BJ (cell line): ENCODE data around the gene TUBGCP6. TPM values are rescaled to one million over a fixed set of nuclear protein-coding genes. Genes with fewer than 3 reads are reported as not detected.

Experiments
- CTCF ChIA-PET: fragments of 350-600 bp; formaldehyde crosslinking; extraction: SDS; loops from one replicate; lab custom pipeline; 2021; ENCODE audit warnings: antibody characterized with exemption, inconsistent platforms; lab: Yijun Ruan, JAX
- POLR2A ChIA-PET: fragments of 300-600 bp; sonication (Branson Sonifier 250); formaldehyde crosslinking; extraction: SDS; loops from one replicate; lab custom pipeline; 2021; ENCODE audit warnings: antibody characterized with exemption; lab: Charles Lee
- DNase-seq: peaks from one replicate; pipeline ENCODE4 v3.0.0-alpha.2; 2011; ENCODE audit warnings: low read depth
- H3K27me3 ChIP-seq: 2 replicates; pipeline ENCODE4 v1.6.0; 2011; ENCODE audit warnings: low read length; ENCODE audit not compliant: control insufficient read depth, insufficient read depth
- H3K36me3 ChIP-seq: 2 replicates; pipeline ENCODE4 v1.5.1; 2011; ENCODE audit warnings: low read length; ENCODE audit not compliant: control insufficient read depth, insufficient read depth
- H3K4me3 ChIP-seq: 2 replicates; pipeline ENCODE4 v1.5.1; 2011; ENCODE audit warnings: low read depth, mild to moderate bottlenecking, control low read depth, low read length
- polyA plus RNA-seq: library from polyadenylated mRNA; depleted of rRNA; stranded (reverse); fragments of >200 nt; gene quantifications from 2 replicates; pipeline ENCODE4 v1.2.3, GENCODE V29; 2011
- TF ChIP-seq, protein P1 (sequence below): IDR thresholded peaks from 2 replicates; pipeline ENCODE4 v1.5.1; 2011; ENCODE audit warnings: low read depth, mild to moderate bottlenecking, control low read depth, inconsistent platforms, low read length, moderate library complexity; ENCODE audit not compliant: insufficient read depth

Gene TUBGCP6
- polyA plus RNA-seq, 1 experiment = 17.5 TPM

DNA sequence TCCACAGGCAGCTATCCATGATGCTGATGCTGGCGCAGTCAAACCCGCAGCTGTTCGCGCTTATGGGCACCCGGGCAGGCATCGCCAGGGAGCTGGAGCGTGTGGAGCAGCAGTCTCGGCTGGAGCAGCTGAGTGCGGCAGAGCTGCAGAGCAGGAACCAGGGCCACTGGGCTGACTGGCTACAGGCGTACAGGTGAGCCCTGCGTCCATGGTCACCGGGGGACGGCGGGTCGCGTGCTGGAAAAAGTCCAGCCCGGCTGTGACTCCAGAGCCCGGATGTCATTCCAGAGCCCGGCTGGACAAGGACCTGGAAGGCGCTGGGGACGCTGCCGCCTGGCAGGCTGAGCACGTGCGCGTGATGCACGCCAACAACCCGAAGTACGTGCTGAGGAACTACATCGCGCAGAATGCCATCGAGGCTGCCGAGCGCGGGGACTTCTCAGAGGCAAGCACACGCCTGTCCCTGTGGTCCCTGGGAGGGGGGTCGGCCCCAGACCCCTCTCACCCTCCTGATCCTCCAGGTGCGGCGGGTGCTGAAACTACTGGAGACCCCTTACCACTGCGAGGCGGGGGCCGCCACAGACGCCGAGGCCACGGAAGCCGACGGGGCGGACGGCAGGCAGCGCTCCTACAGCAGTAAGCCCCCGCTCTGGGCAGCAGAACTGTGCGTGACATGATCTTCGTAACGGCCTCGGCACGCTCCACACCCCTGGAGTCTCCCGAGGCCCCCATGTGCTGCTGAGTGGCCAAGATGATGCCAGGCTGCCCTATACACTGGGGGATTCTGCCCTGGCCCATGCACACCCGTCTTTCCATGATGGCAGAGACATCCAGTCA is 27.9 kb downstream of the TUBGCP6 start:
- Histone ChIP-seq H3K4me3 (no peak overlapping the region), H3K36me3 (peaks cover 54% of the 10 kb centered on the region), H3K27me3 (no peaks in the 10 kb centered on the region)
- TF ChIP-seq, protein P1, sequence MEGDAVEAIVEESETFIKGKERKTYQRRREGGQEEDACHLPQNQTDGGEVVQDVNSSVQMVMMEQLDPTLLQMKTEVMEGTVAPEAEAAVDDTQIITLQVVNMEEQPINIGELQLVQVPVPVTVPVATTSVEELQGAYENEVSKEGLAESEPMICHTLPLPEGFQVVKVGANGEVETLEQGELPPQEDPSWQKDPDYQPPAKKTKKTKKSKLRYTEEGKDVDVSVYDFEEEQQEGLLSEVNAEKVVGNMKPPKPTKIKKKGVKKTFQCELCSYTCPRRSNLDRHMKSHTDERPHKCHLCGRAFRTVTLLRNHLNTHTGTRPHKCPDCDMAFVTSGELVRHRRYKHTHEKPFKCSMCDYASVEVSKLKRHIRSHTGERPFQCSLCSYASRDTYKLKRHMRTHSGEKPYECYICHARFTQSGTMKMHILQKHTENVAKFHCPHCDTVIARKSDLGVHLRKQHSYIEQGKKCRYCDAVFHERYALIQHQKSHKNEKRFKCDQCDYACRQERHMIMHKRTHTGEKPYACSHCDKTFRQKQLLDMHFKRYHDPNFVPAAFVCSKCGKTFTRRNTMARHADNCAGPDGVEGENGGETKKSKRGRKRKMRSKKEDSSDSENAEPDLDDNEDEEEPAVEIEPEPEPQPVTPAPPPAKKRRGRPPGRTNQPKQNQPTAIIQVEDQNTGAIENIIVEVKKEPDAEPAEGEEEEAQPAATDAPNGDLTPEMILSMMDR = no peak
- POLR2A ChIA-PET = no interaction called here
- no peak for DNase-seq
- CTCF ChIA-PET = interaction anchor here (2.9 kb wide), 1 partner anchor 11 kb away, joined by 10 read pairs; no protein-coding TSS in a partner anchor

GRCh38 chr22:50216055-50216683 is 28.7 kb downstream of the TUBGCP6 start:
- H3K36me3 ChIP-seq = peaks cover 53% of the 10 kb centered on the region
- no peak overlapping the region for H3K4me3 ChIP-seq
- ChIA-PET CTCF (interaction anchor here (0.7 to 2.9 kb wide), 3 partner anchors 8 to 20 kb away, joined by 3 to 10 read pairs (median 3); no protein-coding TSS in a partner anchor), POLR2A (no interaction called here)
- TF ChIP-seq, protein P1 = no peak
- H3K27me3 ChIP-seq = no peaks in the 10 kb centered on the region
- DNase-seq = no peak

DNA sequence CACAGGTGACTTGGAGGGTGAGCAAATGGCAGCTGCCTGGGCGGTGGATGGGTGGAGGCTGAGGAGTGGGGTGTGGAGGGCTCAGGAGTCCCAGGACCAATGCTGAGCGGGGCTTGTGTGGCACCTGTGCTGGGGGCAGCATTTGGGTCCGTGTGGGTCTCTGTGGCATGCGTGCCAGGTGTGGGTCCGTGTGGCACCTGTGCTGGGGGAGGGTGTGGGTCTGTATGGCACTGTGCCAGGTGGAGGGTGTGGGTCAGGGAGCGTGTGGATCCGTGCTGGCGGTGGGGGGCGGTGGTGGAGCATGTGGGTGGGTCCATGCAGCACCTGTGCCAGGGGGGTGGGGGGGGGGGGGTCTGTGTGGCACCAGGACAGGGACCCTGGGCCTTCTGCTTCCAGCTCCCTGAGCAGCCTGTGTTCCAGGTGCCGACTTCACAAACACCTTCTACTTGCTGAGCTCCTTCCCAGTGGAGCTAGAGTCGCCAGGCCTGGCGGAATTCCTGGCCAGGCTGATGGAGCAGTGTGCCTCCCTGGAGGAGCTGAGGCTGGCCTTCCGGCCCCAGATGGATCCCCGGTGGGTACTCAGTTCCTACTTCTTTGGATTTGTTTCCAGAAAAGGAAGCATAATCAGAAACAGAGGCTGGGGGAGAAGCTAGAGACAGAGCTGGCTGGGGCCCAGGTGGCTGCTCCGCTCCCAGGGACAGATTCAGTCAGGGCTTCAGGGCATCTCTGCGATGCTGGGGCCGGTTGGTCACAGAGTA is 29.3 kb downstream of the TUBGCP6 start:
- TF ChIP-seq, protein P1 = no peak
- DNase-seq = no peak
- H3K4me3 ChIP-seq = no peak overlapping the region
- CTCF ChIA-PET = interaction anchor here (0.7 to 2.9 kb wide), 3 partner anchors 9 to 21 kb away, joined by 3 to 10 read pairs (median 3); no protein-coding TSS in a partner anchor
- peaks cover 53% of the 10 kb centered on the region for H3K36me3 ChIP-seq
- H3K27me3 ChIP-seq = no peaks in the 10 kb centered on the region
- POLR2A ChIA-PET = no interaction called here

DNA sequence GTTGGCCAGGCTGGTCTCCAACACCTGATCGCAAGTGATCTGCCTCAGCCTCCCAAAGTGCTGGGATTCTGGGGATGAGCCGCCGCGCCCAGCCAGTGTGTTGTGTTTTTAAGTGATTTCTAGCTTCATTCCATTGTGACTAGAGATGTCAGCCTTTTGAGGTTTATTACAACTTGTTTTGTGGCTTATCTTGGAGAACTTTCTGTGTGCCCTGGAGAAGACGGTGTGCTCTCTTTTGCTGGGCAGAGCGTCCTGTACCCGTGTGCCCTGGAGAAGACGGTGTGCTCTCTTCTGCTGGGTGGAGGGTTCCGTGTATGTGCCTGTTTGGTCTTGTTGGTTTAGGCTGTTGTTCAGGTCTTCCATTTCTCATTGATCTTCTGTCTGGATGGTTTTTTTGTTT is 31.6 kb downstream of the TUBGCP6 start:
- POLR2A ChIA-PET = no interaction called here
- Histone ChIP-seq H3K36me3 (peaks cover 46% of the 10 kb centered on the region), H3K4me3 (no peak overlapping the region), H3K27me3 (no peaks in the 10 kb centered on the region)
- TF ChIP-seq, protein P1 = no peak
- no peak for DNase-seq
- CTCF ChIA-PET = interaction anchor here (1.1 kb wide), 1 partner anchor 283 kb away, joined by 3 read pairs; no protein-coding TSS in a partner anchor
